GM12891 (cell line): Measurements from ENCODE around the gene EPRS1.
A peak's percentile ranks its signal among the peaks of the same experiment; 100 is the strongest.

Source experiments
- DNase-seq: peaks from one replicate; pipeline ENCODE4 v3.0.0; 2011; ENCODE audit warnings: low spot score; ENCODE audit not compliant: insufficient read length
- FAIRE-seq: peaks from 2 replicates; lab custom pipeline; 2011; peaks lifted over from hg19 to GRCh38; lab: Jason Lieb, UNC
- PAX5 ChIP-seq: IDR thresholded peaks from 2 replicates; pipeline ENCODE4 v1.6.1; 2011; ENCODE audit warnings: low read length, moderate library complexity, mild to moderate bottlenecking; ENCODE audit not compliant: insufficient read depth, severe bottlenecking
- POLR2A ChIP-seq: IDR thresholded peaks from 2 replicates; pipeline ENCODE4 v1.6.1; 2011; ENCODE audit warnings: low read depth, low read length, control low read depth
- POLR2AphosphoS5 ChIP-seq: IDR thresholded peaks from 2 replicates; pipeline ENCODE4 v1.6.1; 2011; ENCODE audit warnings: low read depth, low read length, control low read depth
- POU2F2 ChIP-seq: IDR thresholded peaks from 2 replicates; pipeline ENCODE4 v1.6.1; 2011; ENCODE audit warnings: low read depth, mild to moderate bottlenecking, control low read depth, low read length, moderate library complexity
- SPI1 ChIP-seq: IDR thresholded peaks from 2 replicates; pipeline ENCODE4 v1.6.1; 2011; ENCODE audit warnings: low read depth, low read length, control low read depth
- TAF1 ChIP-seq: IDR thresholded peaks from 2 replicates; pipeline ENCODE4 v1.6.1; 2011; ENCODE audit warnings: low read depth, low read length, control low read depth

The EPRS1 gene

GRCh38 chr1:220003610-220004299 lies 42.5 kb downstream of the EPRS1 start:
- TF ChIP-seq POLR2AphosphoS5 (no peak), TAF1 (no peak), PAX5 (no peak), POU2F2 (no peak), POLR2A (no peak), SPI1 (no peak)
- no peak for FAIRE-seq

GRCh38 chr1:220003015-220003414 lies 43.3 kb downstream of the EPRS1 start:
- no peak for DNase-seq
- FAIRE-seq = peak; percentile 20
- TF ChIP-seq PAX5 = no peak
- TF ChIP-seq TAF1 = no peak
- no peak for TF ChIP-seq SPI1
- TF ChIP-seq POU2F2 = no peak
- no peak for TF ChIP-seq POLR2A
- no peak for TF ChIP-seq POLR2AphosphoS5

More at GRCh38 chr1:220003610-220004299, 42.5 kb downstream of the EPRS1 start:
- no peak for DNase-seq

GRCh38 chr1:220001095-220001501 lies 45.2 kb downstream of the EPRS1 start:
- TF ChIP-seq SPI1 = no peak
- TF ChIP-seq POLR2A = no peak
- TF ChIP-seq TAF1 = no peak
- TF ChIP-seq POU2F2 = no peak
- DNase-seq (no peak), FAIRE-seq (no peak)

- no peak for FAIRE-seq
- DNase-seq = no peak
- TF ChIP-seq PAX5 (no peak), SPI1 (no peak), POU2F2 (no peak), TAF1 (no peak), POLR2AphosphoS5 (no peak), POLR2A (no peak)
Measured at GRCh38 chr1:219999821-220000220, 46.5 kb downstream of the EPRS1 start.
